ENCODE measurements around the gene NCOA5.

The NCOA5 gene

DNA sequence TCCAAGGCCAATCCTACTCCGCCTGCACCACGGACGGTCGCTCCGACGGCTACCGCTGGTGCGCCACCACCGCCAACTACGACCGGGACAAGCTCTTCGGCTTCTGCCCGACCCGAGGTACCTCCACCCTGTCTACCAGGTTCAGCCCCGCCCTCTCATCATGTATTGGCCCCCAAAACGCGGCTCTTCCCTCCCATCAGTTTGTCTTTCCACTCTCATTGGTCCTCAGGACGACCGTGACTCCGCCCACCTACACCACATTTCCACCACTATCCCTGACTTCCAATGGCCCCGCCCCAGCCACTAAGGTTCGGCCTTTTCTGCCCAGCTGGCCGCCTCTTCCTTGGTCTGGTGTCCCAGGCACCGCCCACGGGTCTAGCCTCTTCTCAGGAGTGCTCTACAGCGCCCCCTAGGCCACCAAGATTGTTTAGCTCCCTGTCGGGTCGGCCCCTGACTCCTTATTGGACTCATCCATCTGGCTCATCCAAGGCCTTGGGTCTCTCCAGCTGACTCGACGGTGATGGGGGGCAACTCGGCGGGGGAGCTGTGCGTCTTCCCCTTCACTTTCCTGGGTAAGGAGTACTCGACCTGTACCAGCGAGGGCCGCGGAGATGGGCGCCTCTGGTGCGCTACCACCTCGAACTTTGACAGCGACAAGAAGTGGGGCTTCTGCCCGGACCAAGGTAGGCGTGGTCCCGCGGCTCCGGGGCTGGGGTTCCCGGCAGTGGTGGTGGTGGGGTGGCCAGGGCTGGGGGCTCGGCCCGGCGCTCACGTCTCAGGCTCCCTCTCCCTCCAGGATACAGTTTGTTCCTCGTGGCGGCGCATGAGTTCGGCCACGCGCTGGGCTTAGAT is 77.9 kb downstream of the NCOA5 start:
- no peak for DNase-seq

Measured in NCI-H774 (cell line).